Neural cell (in vitro differentiated cells): Measurements from ENCODE around the gene GPC5. TPM values are rescaled to one million over a fixed set of nuclear protein-coding genes. Genes with fewer than 3 reads are reported as not detected.

ENCODE experiments used
- H2AFZ ChIP-seq: fragments of 200-600, 300-800 bp; sonication (generic), shearing (Covaris generic); 2 replicates; pipeline ENCODE4 v1.6.0; 2014; ENCODE audit warnings: low read depth, mild to moderate bottlenecking, antibody characterized with exemption, low read length, moderate library complexity
- H3F3A ChIP-seq: fragments of 200-600 bp; shearing (Covaris generic); 2 replicates; pipeline ENCODE4 v1.6.1; 2016; ENCODE audit warnings: mild to moderate bottlenecking, moderate library complexity, mixed read lengths, antibody characterized with exemption, low read length; ENCODE audit not compliant: insufficient read depth, poor library complexity, severe bottlenecking
- H3K27ac ChIP-seq: fragments of 200-600, 300-800 bp; sonication (generic), shearing (Covaris generic); 2 replicates; pipeline ENCODE4 v1.5.1; 2014; ENCODE audit warnings: mild to moderate bottlenecking, low read length, moderate library complexity
- H3K27me3 ChIP-seq: fragments of 300-800, 200-600 bp; sonication (generic), shearing (Covaris generic); 2 replicates; pipeline ENCODE4 v1.6.0; 2014; ENCODE audit warnings: mild to moderate bottlenecking, low read depth, low read length, moderate library complexity; ENCODE audit not compliant: insufficient read depth
- H3K36me3 ChIP-seq: fragments of 300-800, 200-600 bp; sonication (generic), shearing (Covaris generic); 2 replicates; pipeline ENCODE4 v1.5.1; 2014; ENCODE audit warnings: mild to moderate bottlenecking, antibody characterized with exemption, low read length, moderate library complexity; ENCODE audit not compliant: insufficient read depth
- H3K4me2 ChIP-seq: fragments of 300-800, 200-600 bp; sonication (generic), shearing (Covaris generic); 2 replicates; pipeline ENCODE4 v1.6.0; 2014; ENCODE audit warnings: mild to moderate bottlenecking, low read length
- H3K4me3 ChIP-seq: fragments of 300-800, 200-600 bp; sonication (generic), shearing (Covaris generic); 2 replicates; pipeline ENCODE4 v1.5.1; 2014; ENCODE audit warnings: mild to moderate bottlenecking, low read length, moderate library complexity
- H3K79me2 ChIP-seq: fragments of 200-600 bp; shearing (Covaris generic); replicated peaks from 2 replicates; pipeline ENCODE4 v1.6.0; 2014; ENCODE audit warnings: mild to moderate bottlenecking, low read length, moderate library complexity; ENCODE audit not compliant: insufficient read depth
- H3K9ac ChIP-seq: fragments of 300-800, 200-600 bp; sonication (generic), shearing (Covaris generic); 2 replicates; pipeline ENCODE4 v1.6.1; 2016; ENCODE audit warnings: mild to moderate bottlenecking, low read length, mixed read lengths
- H3K9me2 ChIP-seq: fragments of 200-600 bp; shearing (Covaris generic); 2 replicates; pipeline ENCODE4 v1.6.1; 2016; ENCODE audit warnings: mild to moderate bottlenecking, low read length, mixed read lengths; ENCODE audit not compliant: insufficient read depth
- H3K9me3 ChIP-seq: fragments of 200-600, 300-800 bp; sonication (generic), shearing (Covaris generic); 2 replicates; pipeline ENCODE4 v1.6.1; 2016; ENCODE audit warnings: mild to moderate bottlenecking, mixed run types, low read length, moderate library complexity, mixed read lengths
- H4K20me1 ChIP-seq: fragments of 200-600 bp; shearing (Covaris generic); 2 replicates; pipeline ENCODE4 v1.6.1; 2016; ENCODE audit warnings: mild to moderate bottlenecking, mixed run types; ENCODE audit not compliant: insufficient read depth
- CTCF ChIP-seq: fragments of 450-650 bp; IDR thresholded peaks from 2 replicates; pipeline ENCODE4 v1.5.1; 2014; ENCODE audit warnings: antibody characterized with exemption, mild to moderate bottlenecking, moderate library complexity; ENCODE audit not compliant: poor library complexity, severe bottlenecking
- EP300 ChIP-seq: fragments of 450-650 bp; conservative IDR thresholded peaks from 2 replicates; pipeline ENCODE4 v1.6.1; 2014; ENCODE audit warnings: antibody characterized with exemption, mild to moderate bottlenecking, moderate library complexity; ENCODE audit not compliant: poor library complexity, severe bottlenecking
- EZH2 ChIP-seq: fragments of 200-600, 300-800 bp; shearing (Covaris generic), sonication (generic); IDR thresholded peaks from 2 replicates; pipeline ENCODE4 v1.6.1; 2014; ENCODE audit warnings: antibody characterized with exemption, low read length, borderline replicate concordance, mild to moderate bottlenecking; ENCODE audit not compliant: insufficient read depth, poor library complexity, severe bottlenecking
- MXI1 ChIP-seq: fragments of 450-650 bp; conservative IDR thresholded peaks from 2 replicates; pipeline ENCODE4 v1.6.1; 2014; ENCODE audit warnings: antibody characterized with exemption, mild to moderate bottlenecking; ENCODE audit not compliant: poor library complexity, severe bottlenecking
- POLR2AphosphoS5 ChIP-seq: IDR thresholded peaks from 2 replicates; pipeline ENCODE4 v1.6.1; 2012
- RAD21 ChIP-seq: fragments of 450-650 bp; conservative IDR thresholded peaks from 2 replicates; pipeline ENCODE4 v1.6.1; 2014; ENCODE audit warnings: antibody characterized with exemption, mild to moderate bottlenecking, moderate library complexity
- REST ChIP-seq: IDR thresholded peaks from 2 replicates; pipeline ENCODE4 v1.6.1; 2012; ENCODE audit warnings: borderline replicate concordance
- SMC3 ChIP-seq: fragments of 450-650 bp; conservative IDR thresholded peaks from 2 replicates; pipeline ENCODE4 v1.6.1; 2014; ENCODE audit warnings: antibody characterized with exemption, mild to moderate bottlenecking, moderate library complexity; ENCODE audit not compliant: poor library complexity
- TAF1 ChIP-seq: IDR thresholded peaks from 2 replicates; pipeline ENCODE4 v1.6.1; 2012; ENCODE audit warnings: low read depth
- polyA plus RNA-seq: library from polyadenylated mRNA; depleted of rRNA; stranded (reverse); fragments of >200 nt; gene quantifications from 2 replicates; pipeline ENCODE4 v1.2.3, GENCODE V29; 2014

Gene GPC5
- polyA plus RNA-seq, 1 donor from 2014 or later, result 5.0 TPM

- Histone ChIP-seq H3K9ac (no peak overlapping the region), H3K27ac (no peak overlapping the region), H3F3A (no peaks in the 10 kb centered on the region), H3K79me2 (no peaks in the 10 kb centered on the region), H3K9me3 (no peaks in the 10 kb centered on the region), H3K4me2 (no peak overlapping the region), H3K36me3 (no peaks in the 10 kb centered on the region), H2AFZ (no peak overlapping the region), H4K20me1 (no peaks in the 10 kb centered on the region), H3K27me3 (no peaks in the 10 kb centered on the region), H3K9me2 (no peaks in the 10 kb centered on the region), H3K4me3 (no peak overlapping the region)
- TF ChIP-seq TAF1, result no peak
- no peak for TF ChIP-seq REST
- no peak for TF ChIP-seq EP300
- TF ChIP-seq CTCF, result no peak
- TF ChIP-seq SMC3, result no peak
Observed at GRCh38 chr13:91773591-91774227, 375.3 kb downstream of the GPC5 start.

- no peak for TF ChIP-seq RAD21
- TF ChIP-seq EP300, result no peak
- TF ChIP-seq REST, result no peak
- no peak for TF ChIP-seq MXI1
- TF ChIP-seq TAF1, result no peak
- no peak for TF ChIP-seq CTCF
- no peak for TF ChIP-seq EZH2
- no peak for TF ChIP-seq POLR2AphosphoS5
- no peak overlapping the region for H3K4me2 ChIP-seq
- no peaks in the 10 kb centered on the region for H3K27me3 ChIP-seq
- no peaks in the 10 kb centered on the region for H3F3A ChIP-seq
- H4K20me1 ChIP-seq, result no peaks in the 10 kb centered on the region
- no peak overlapping the region for H3K4me3 ChIP-seq
- H3K79me2 ChIP-seq, result no peaks in the 10 kb centered on the region
- H3K27ac ChIP-seq, result no peak overlapping the region
- no peak overlapping the region for H2AFZ ChIP-seq
- no peaks in the 10 kb centered on the region for H3K9me3 ChIP-seq
- H3K36me3 ChIP-seq, result no peaks in the 10 kb centered on the region
- H3K9ac ChIP-seq, result no peak overlapping the region
- H3K9me2 ChIP-seq, result no peaks in the 10 kb centered on the region
Observed at GRCh38 chr13:91774397-91774796, 376.0 kb downstream of the GPC5 start.
